Endothelial cell of umbilical vein (primary cell): ENCODE data around the gene NR2F2.

Source experiments
- EZH2 ChIP-seq: IDR thresholded peaks from 2 replicates; pipeline ENCODE4 v1.6.1; 2012; ENCODE audit warnings: borderline replicate concordance, low read depth, mild to moderate bottlenecking, moderate library complexity, low read length, inconsistent platforms; ENCODE audit not compliant: severe bottlenecking
- POLR2A ChIP-seq: IDR thresholded peaks from 2 replicates; pipeline ENCODE4 v1.6.1; 2012; ENCODE audit warnings: low read depth, mild to moderate bottlenecking, control low read depth, low read length
- POLR2AphosphoS5 ChIP-seq: IDR thresholded peaks from 2 replicates; pipeline ENCODE4 v1.6.1; 2012; ENCODE audit warnings: low read depth, mild to moderate bottlenecking, control low read depth, low read length, moderate library complexity; ENCODE audit not compliant: insufficient read depth
- TF ChIP-seq, protein P1 (sequence below), 2 donors: IDR thresholded peaks; 1 replicate in 1 of 2; 2 replicates in 1 of 2; pipeline ENCODE4 v1.5.1; 2011; ENCODE audit warnings: low read length in 2 of 2, mild to moderate bottlenecking in 2 of 2, moderate library complexity in 2 of 2, control low read depth in 1 of 2, inconsistent platforms in 1 of 2, low read depth in 1 of 2; ENCODE audit not compliant: insufficient read depth in 1 of 2; ENCODE audit errors: extremely low read depth in 1 of 2

DNA sequence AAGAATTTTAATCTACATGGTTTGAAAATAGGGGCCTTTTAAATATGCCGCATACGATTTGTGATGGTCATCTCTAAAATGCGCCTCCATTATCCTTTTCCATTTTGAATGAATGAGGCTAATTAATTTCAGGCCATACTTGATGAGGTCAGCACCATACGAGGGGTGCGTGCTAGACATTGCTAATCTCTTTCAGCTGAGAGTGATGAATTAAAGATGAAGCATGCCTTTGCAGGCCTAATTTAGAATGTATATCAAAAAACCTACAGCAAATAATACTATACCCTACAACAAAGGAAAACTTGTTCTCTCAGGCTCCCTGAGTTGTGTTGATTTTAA is 18.6 kb upstream of the NR2F2 start:
- TF ChIP-seq, protein P1, sequence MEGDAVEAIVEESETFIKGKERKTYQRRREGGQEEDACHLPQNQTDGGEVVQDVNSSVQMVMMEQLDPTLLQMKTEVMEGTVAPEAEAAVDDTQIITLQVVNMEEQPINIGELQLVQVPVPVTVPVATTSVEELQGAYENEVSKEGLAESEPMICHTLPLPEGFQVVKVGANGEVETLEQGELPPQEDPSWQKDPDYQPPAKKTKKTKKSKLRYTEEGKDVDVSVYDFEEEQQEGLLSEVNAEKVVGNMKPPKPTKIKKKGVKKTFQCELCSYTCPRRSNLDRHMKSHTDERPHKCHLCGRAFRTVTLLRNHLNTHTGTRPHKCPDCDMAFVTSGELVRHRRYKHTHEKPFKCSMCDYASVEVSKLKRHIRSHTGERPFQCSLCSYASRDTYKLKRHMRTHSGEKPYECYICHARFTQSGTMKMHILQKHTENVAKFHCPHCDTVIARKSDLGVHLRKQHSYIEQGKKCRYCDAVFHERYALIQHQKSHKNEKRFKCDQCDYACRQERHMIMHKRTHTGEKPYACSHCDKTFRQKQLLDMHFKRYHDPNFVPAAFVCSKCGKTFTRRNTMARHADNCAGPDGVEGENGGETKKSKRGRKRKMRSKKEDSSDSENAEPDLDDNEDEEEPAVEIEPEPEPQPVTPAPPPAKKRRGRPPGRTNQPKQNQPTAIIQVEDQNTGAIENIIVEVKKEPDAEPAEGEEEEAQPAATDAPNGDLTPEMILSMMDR (IDR thresholded peaks at IDR 0.05; ENCODE audit: extremely low read depth in 1 of 2, insufficient read depth in 1 of 2, low read depth in 1 of 2, low read length in 2 of 2), result no peak
- no peak for TF ChIP-seq EZH2
- TF ChIP-seq POLR2AphosphoS5, result no peak
- TF ChIP-seq POLR2A, result no peak
